Trophoblast cell (in vitro differentiated cells and primary cell): ENCODE measurements around the gene NR1H2.

Source experiments
- DNase-seq, 2 donors: peaks; one replicate each; pipeline ENCODE4 v3.0.0-alpha.2; 2016
- H2AFZ ChIP-seq: 2 replicates; pipeline ENCODE4 v1.6.1; 2013; ENCODE audit warnings: low read length, moderate library complexity, mild to moderate bottlenecking; ENCODE audit not compliant: insufficient read depth, poor library complexity
- H2AK5ac ChIP-seq: 2 replicates; pipeline ENCODE4 v1.6.1; 2013; ENCODE audit warnings: mild to moderate bottlenecking, low read length
- H2BK120ac ChIP-seq: 2 replicates; pipeline ENCODE4 v1.6.1; 2013; ENCODE audit warnings: low read length, mild to moderate bottlenecking, moderate library complexity; ENCODE audit not compliant: insufficient read depth, poor library complexity
- H2BK12ac ChIP-seq: 2 replicates; pipeline ENCODE4 v1.6.1; 2013; ENCODE audit warnings: mild to moderate bottlenecking, low read length, moderate library complexity
- H2BK5ac ChIP-seq: 2 replicates; pipeline ENCODE4 v1.6.1; 2013; ENCODE audit warnings: low read length, low read depth, moderate library complexity, mild to moderate bottlenecking; ENCODE audit not compliant: poor library complexity
- H3K14ac ChIP-seq: 2 replicates; pipeline ENCODE4 v1.6.1; 2013; ENCODE audit warnings: mild to moderate bottlenecking, low read length
- H3K18ac ChIP-seq: 2 replicates; pipeline ENCODE4 v1.6.1; 2013; ENCODE audit warnings: mild to moderate bottlenecking, low read length
- H3K23ac ChIP-seq: 2 replicates; pipeline ENCODE4 v1.6.1; 2013; ENCODE audit warnings: low read length
- H3K27ac ChIP-seq: 2 replicates; pipeline ENCODE4 v1.5.1; 2013; ENCODE audit warnings: low read depth, mild to moderate bottlenecking, inconsistent platforms, low read length, moderate library complexity
- H3K27me3 ChIP-seq: 2 replicates; pipeline ENCODE4 v1.6.1; 2013; ENCODE audit warnings: inconsistent platforms, mild to moderate bottlenecking, low read length, moderate library complexity; ENCODE audit not compliant: insufficient read depth
- H3K36me3 ChIP-seq, 2 experiments: 1 replicate in 1 of 2; 2 replicates in 1 of 2; pipeline ENCODE4 v1.6.1; 2013; ENCODE audit warnings: low read length in 2 of 2, mild to moderate bottlenecking in 2 of 2, moderate library complexity in 1 of 2; ENCODE audit not compliant: insufficient read depth in 2 of 2, control insufficient read depth in 1 of 2
- H3K4ac ChIP-seq: 2 replicates; pipeline ENCODE4 v1.6.1; 2013; ENCODE audit warnings: low read depth, mild to moderate bottlenecking, low read length, moderate library complexity
- H3K4me1 ChIP-seq, 2 experiments: 1 replicate in 1 of 2; 2 replicates in 1 of 2; pipeline ENCODE4 v1.6.1; 2013; ENCODE audit warnings: low read length in 2 of 2, mild to moderate bottlenecking in 2 of 2, moderate library complexity in 1 of 2; ENCODE audit not compliant: insufficient read depth in 2 of 2, control insufficient read depth in 1 of 2
- H3K4me2 ChIP-seq: 2 replicates; pipeline ENCODE4 v1.6.1; 2013; ENCODE audit warnings: inconsistent platforms, mild to moderate bottlenecking, low read length, moderate library complexity
- H3K4me3 ChIP-seq: 2 replicates; pipeline ENCODE4 v1.5.1; 2013; ENCODE audit warnings: mild to moderate bottlenecking, low read depth, low read length, inconsistent platforms
- H3K79me1 ChIP-seq: one replicate; pipeline ENCODE4 v1.6.1; 2013; ENCODE audit warnings: low read length
- H3K79me2 ChIP-seq: 2 replicates; pipeline ENCODE4 v1.6.1; 2013; ENCODE audit warnings: low read length, mild to moderate bottlenecking; ENCODE audit not compliant: control insufficient read depth, insufficient read depth, poor library complexity
- H3K9ac ChIP-seq: 2 replicates; pipeline ENCODE4 v1.6.1; 2013; ENCODE audit warnings: mild to moderate bottlenecking, low read length
- H3K9me3 ChIP-seq: 2 replicates; pipeline ENCODE4 v1.6.1; 2013; ENCODE audit warnings: low read depth, mild to moderate bottlenecking, control low read depth, inconsistent platforms, low read length; ENCODE audit not compliant: insufficient read depth
- H4K12ac ChIP-seq: 2 replicates; pipeline ENCODE4 v1.6.1; 2013; ENCODE audit warnings: low read depth, mild to moderate bottlenecking, low read length, moderate library complexity
- H4K8ac ChIP-seq: 2 replicates; pipeline ENCODE4 v1.6.1; 2013; ENCODE audit warnings: low read depth, mild to moderate bottlenecking, low read length, moderate library complexity
- H4K91ac ChIP-seq: one replicate; pipeline ENCODE4 v1.6.1; 2013; ENCODE audit warnings: low read depth, mild to moderate bottlenecking, low read length, moderate library complexity
- WGBS: extraction: QIAGEN DNeasy Blood & Tissue Kit; methylation state at CpG from one replicate; pipeline ENCODE4 v1.1.7; 2013; ENCODE audit warnings: missing lambda C conversion rate; ENCODE audit not compliant: insufficient read length, insufficient coverage; ENCODE audit errors: extremely low coverage; 5-methylcytosine and 5-hydroxymethylcytosine counted together

NR1H2 gene

GRCh38 chr19:50331221-50331993 lies 44.9 kb upstream of the NR1H2 start:
- Histone ChIP-seq H3K23ac (no peak overlapping the region), H3K27me3 (no peaks in the 10 kb centered on the region), H3K14ac (peak overlapping the region; percentile 93), H3K9ac (peak overlapping the region; percentile 80), H2BK12ac (peak overlapping the region; percentile 65), H2AFZ (no peak overlapping the region), H3K4me2 (peak overlapping the region; percentile 60), H2BK120ac (peak overlapping the region; percentile 84), H4K12ac (peak overlapping the region; percentile 63), H3K4me1 (peaks cover 16 to 30% of the 10 kb centered on the region in 2 experiments), H3K79me1 (peaks cover 46% of the 10 kb centered on the region), H3K9me3 (peaks cover 2% of the 10 kb centered on the region), H3K36me3 (no peaks in the 10 kb centered on the region), H3K79me2 (peaks cover 25% of the 10 kb centered on the region), H3K18ac (peak overlapping the region; percentile 88), H3K27ac (peak overlapping the region; percentile 100), H4K91ac (peak overlapping the region; percentile 100), H3K4me3 (peak overlapping the region; percentile 66), H2BK5ac (peak overlapping the region; percentile 99), H4K8ac (peak overlapping the region; percentile 82), H3K4ac (peak overlapping the region; percentile 87), H2AK5ac (peak overlapping the region; percentile 75)
- DNase-seq, result no peak
- WGBS, result no CpG with 5 or more reads among the region's 10 CpGs

GRCh38 chr19:50331994-50332243 lies 44.3 kb upstream of the NR1H2 start:
- Histone ChIP-seq H3K4ac (peak overlapping the region; percentile 87), H2BK12ac (peak overlapping the region; percentile 65), H3K23ac (no peak overlapping the region), H4K91ac (peak overlapping the region; percentile 100), H2BK5ac (peak overlapping the region; percentile 99), H3K18ac (peak overlapping the region; percentile 88), H2BK120ac (peak overlapping the region; percentile 84), H3K4me2 (peak overlapping the region; percentile 60), H3K79me1 (peaks cover 46% of the 10 kb centered on the region), H3K4me1 (peaks cover 16 to 29% of the 10 kb centered on the region in 2 experiments), H4K12ac (peak overlapping the region; percentile 63), H3K79me2 (peaks cover 25% of the 10 kb centered on the region), H3K14ac (peak overlapping the region; percentile 93), H2AFZ (no peak overlapping the region), H3K4me3 (peak overlapping the region; percentile 66), H2AK5ac (peak overlapping the region; percentile 75), H3K27me3 (no peaks in the 10 kb centered on the region), H3K9me3 (peaks cover 2% of the 10 kb centered on the region), H3K9ac (peak overlapping the region; percentile 80), H4K8ac (peak overlapping the region; percentile 82), H3K27ac (peak overlapping the region; percentile 100), H3K36me3 (peaks cover 0 to 2% of the 10 kb centered on the region in 2 experiments)
- WGBS, result no CpG with 5 or more reads among the region's 2 CpGs
- DNase-seq, result no peak

GRCh38 chr19:50332244-50333038 lies 43.8 kb upstream of the NR1H2 start:
- H3K9ac ChIP-seq, result peak overlapping the region; percentile 90
- peak overlapping the region; percentile 84 for H2BK12ac ChIP-seq
- H3K27ac ChIP-seq, result peak overlapping the region; percentile 100
- H2BK120ac ChIP-seq, result peak overlapping the region; percentile 99
- H3K9me3 ChIP-seq, result peaks cover 2% of the 10 kb centered on the region
- H3K23ac ChIP-seq, result no peak overlapping the region
- H3K27me3 ChIP-seq, result no peaks in the 10 kb centered on the region
- peak overlapping the region; percentile 97 for H3K14ac ChIP-seq
- H4K12ac ChIP-seq, result peak overlapping the region; percentile 89
- no CpG with 5 or more reads among the region's 20 CpGs for WGBS
- H3K4me1 ChIP-seq, result peaks cover 15 to 23% of the 10 kb centered on the region in 2 experiments
- H3K36me3 ChIP-seq, result peaks cover 0 to 2% of the 10 kb centered on the region in 2 experiments
- H3K4ac ChIP-seq, result peak overlapping the region; percentile 91
- peak overlapping the region; percentile 70 for H3K4me3 ChIP-seq
- peaks cover 46% of the 10 kb centered on the region for H3K79me1 ChIP-seq
- H4K91ac ChIP-seq, result peak overlapping the region; percentile 100
- peak overlapping the region; percentile 99 for H3K18ac ChIP-seq
- DNase-seq, result peak; percentile 89 to 91
- H2BK5ac ChIP-seq, result peak overlapping the region; percentile 99
- peaks cover 25% of the 10 kb centered on the region for H3K79me2 ChIP-seq
- peak overlapping the region; percentile 79 for H2AFZ ChIP-seq
- peak overlapping the region; percentile 60 for H3K4me2 ChIP-seq
- peak overlapping the region; percentile 96 for H2AK5ac ChIP-seq
- peak overlapping the region; percentile 89 for H4K8ac ChIP-seq

- H4K91ac ChIP-seq, result peak overlapping the region; percentile 100
- H3K23ac ChIP-seq, result no peak overlapping the region
- peaks cover under 1 to 5% of the 10 kb centered on the region in 2 experiments for H3K36me3 ChIP-seq
- H3K79me2 ChIP-seq, result peaks cover 20% of the 10 kb centered on the region
- H3K9me3 ChIP-seq, result peaks cover 4% of the 10 kb centered on the region
- H2AFZ ChIP-seq, result peak overlapping the region; percentile 9
- peak overlapping the region; percentile 100 for H3K27ac ChIP-seq
- H3K18ac ChIP-seq, result peak overlapping the region; percentile 12
- H2AK5ac ChIP-seq, result no peak overlapping the region
- no peak overlapping the region for H3K9ac ChIP-seq
- peak overlapping the region; percentile 58 for H3K14ac ChIP-seq
- no CpG with 5 or more reads among the region's 34 CpGs for WGBS
- peaks cover 11 to 19% of the 10 kb centered on the region in 2 experiments for H3K4me1 ChIP-seq
- peaks cover 46% of the 10 kb centered on the region for H3K79me1 ChIP-seq
- H3K4ac ChIP-seq, result peak overlapping the region; percentile 91
- H3K4me3 ChIP-seq, result peak overlapping the region; percentile 70
- H3K27me3 ChIP-seq, result no peaks in the 10 kb centered on the region
- peak overlapping the region; percentile 99 for H2BK5ac ChIP-seq
- H3K4me2 ChIP-seq, result peak overlapping the region; percentile 60
- no peak overlapping the region for H2BK12ac ChIP-seq
- H4K8ac ChIP-seq, result peak overlapping the region; percentile 89
- H2BK120ac ChIP-seq, result peak overlapping the region; percentile 99
- DNase-seq, result peak; percentile 98 to 99
- peak overlapping the region; percentile 7 for H4K12ac ChIP-seq
Observed at GRCh38 chr19:50333235-50333736, 43.0 kb upstream of the NR1H2 start.
